Stomach (tissue), 4 donors: ENCODE data around the gene ACOT13.

Experiments
- POLR2A ChIP-seq, 4 donors: fragments of 450-650 bp; IDR thresholded peaks; one replicate each; pipeline ENCODE4 v1.6.1; 2016; ENCODE audit warnings: antibody characterized with exemption in 4 of 4, control low read depth in 2 of 4, mild to moderate bottlenecking in 1 of 4, moderate library complexity in 1 of 4
- POLR2AphosphoS5 ChIP-seq, 3 donors: sonication (generic); formaldehyde crosslinking; IDR thresholded peaks; one replicate each; pipeline ENCODE4 v1.6.1; 2016; ENCODE audit warnings: antibody characterized with exemption in 3 of 3

- TF ChIP-seq POLR2A (IDR thresholded peaks at IDR 0.05): no peak
- TF ChIP-seq POLR2AphosphoS5 (IDR thresholded peaks at IDR 0.05): no peak
These were observed 8.0 kb upstream of the ACOT13 start for GRCh38 chr6:24658573-24659560.
